ENCODE measurements around the gene UBE4B.

UBE4B gene

DNA sequence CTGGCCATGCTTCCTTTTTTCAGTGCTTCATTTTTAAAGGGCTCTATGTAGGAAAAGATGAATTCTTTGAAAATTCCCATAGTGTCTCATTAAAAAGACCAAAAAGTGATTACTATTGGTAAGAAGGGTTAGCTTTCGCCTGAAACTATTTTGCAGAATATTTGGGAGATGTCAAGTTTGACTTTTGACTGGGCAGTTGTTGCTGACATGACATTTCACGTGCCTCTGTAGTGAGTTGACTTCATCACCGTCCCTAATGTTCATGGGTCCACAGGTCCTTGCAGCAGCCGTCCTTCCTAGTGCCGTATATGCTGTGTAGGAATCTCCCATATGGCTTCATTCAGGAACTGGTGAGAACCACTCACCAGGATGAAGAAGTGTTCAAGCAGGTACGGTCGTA lies 88.9 kb downstream of the UBE4B start:
- no peak for DNase-seq

DNA sequence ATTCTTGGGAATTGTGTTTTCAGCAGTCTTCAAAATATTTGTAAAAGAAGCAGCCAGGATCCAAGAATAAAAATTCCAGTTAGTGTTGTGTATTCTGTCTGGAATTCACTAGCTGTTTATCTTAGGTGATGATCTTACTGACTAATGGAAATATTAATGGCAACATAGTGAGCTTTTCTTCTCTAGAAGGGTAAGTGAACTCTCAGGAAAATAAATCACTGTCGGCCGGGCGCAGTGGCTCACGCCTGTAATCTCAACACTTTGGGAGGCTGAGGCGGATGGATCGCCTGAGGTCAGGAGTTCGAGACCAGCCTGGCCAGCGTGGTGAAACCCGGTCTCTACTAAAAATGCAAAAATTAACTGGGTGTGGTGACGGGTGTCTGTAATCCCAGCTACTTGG lies 90.2 kb downstream of the UBE4B start:
- no peak for DNase-seq

- DNase-seq: no peak
Observed at GRCh38 chr1:10128101-10128765, 95.5 kb downstream of the UBE4B start.

- no peak for DNase-seq
Observed at GRCh38 chr1:10132316-10132715, 99.6 kb downstream of the UBE4B start.

DNA sequence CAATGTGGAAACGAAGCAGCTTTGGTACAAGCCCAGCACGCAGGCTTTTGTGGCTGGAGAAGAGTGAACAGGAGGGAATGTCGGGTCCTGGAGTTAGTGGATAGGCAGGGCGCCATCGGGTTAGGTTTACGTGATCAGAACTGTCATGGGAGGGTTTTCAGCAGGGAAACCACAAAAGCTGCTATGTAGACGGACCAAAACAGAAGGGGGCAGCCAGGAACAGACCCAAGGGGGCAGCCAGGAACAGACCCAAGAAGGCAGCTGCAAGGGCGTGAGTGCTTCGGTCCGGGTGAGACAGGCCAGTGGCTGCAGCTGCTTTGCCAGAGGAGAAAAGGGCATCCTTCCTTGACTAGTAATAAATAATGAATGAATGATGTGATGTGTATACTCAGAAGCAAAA lies 100.1 kb downstream of the UBE4B start:
- no peak for DNase-seq

DNA sequence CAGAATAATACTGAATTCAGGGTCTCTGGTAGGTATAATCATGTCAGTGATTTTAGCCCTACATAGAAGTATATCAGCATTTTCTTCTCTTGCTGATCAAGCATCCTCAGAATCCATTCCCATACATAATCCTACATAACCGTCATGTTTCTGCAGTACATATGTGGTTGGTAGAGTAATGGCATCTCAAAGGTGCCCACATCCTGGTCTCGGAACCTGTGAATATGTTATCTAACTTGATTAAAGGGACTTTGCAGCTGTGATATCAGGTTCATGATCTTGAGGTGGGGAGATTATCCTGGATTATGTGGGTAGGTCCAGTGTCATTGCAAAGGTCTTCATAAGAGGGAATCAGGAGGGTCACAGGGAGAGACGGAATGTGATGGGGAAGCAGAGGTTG lies 108.2 kb downstream of the UBE4B start:
- DNase-seq: no peak

- no peak for DNase-seq
Observed at GRCh38 chr1:10143961-10144485, 111.3 kb downstream of the UBE4B start.

DNA sequence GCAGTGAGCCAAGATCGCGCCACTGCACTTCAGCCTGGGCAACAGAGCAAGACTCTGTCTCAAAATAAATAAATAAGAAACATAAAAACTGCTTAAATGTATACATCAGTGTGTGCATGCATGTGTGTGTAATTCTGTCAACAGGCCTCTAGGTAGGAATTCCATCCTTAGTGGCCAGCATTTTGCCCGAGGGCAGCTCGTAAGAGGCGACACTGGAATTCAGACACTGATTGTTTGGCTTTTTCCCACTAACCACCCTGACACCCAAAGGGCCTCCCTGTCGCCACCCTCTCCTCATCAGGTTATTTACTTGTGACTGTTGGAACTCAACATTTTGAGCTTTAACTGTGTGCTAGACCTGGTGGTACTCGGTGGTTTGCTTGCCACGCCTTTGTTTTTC lies 113.6 kb downstream of the UBE4B start:
- no peak for DNase-seq

GRCh38 chr1:10149231-10149630 lies 116.5 kb downstream of the UBE4B start:
- no peak for DNase-seq

DNA sequence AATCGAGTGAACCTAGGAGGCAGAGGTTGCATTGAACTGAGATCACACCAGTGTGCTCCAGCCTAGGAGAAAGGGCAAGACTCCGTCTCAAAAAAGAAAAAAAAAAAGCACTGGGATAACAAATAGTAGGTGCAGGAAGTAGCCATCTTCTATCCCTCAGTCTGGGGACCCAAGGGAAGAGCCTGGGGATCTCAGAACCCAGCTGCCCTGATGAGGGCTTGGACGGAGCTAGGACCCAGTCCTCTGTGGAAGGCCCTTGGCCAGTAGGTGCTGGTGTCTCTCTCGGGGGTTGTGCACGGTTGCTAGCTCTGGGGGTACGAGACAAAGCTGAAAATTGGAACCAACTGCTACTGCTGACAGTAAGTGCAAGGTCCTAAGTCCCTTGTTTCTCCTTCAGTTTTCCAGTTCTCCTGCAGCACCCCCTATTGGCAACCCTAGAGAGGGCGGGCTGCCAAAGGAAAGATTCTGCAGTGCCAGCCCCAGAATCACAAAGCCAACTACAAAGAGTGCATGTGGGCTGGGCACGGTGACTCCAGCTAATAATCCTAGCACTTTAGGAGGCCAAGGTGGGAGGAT lies 120.0 kb downstream of the UBE4B start:
- DNase-seq: peak in 1 of 2 donors; percentile 12

- DNase-seq: no peak
Observed at GRCh38 chr1:10155087-10155712, 122.4 kb downstream of the UBE4B start.

DNA sequence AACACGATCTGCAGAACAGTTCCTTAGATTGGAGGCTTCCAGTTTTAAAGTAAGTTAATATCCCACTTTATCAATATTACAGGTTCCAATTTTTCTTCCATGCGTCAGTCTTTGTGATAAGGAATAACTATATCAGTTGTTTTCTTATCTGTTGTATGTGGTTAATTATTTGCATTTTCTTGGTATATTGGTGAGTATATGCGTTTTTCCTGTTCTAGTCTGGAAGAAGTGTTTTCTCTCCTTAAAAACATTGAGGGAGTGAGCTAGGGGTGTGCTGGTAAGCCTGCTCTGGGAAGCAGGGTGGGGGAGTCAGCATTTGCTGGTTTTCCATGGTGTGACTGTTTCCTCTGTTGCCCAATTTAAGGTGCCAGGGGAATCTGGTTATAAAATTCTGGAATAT lies 127.4 kb downstream of the UBE4B start:
- no peak for DNase-seq

DNA sequence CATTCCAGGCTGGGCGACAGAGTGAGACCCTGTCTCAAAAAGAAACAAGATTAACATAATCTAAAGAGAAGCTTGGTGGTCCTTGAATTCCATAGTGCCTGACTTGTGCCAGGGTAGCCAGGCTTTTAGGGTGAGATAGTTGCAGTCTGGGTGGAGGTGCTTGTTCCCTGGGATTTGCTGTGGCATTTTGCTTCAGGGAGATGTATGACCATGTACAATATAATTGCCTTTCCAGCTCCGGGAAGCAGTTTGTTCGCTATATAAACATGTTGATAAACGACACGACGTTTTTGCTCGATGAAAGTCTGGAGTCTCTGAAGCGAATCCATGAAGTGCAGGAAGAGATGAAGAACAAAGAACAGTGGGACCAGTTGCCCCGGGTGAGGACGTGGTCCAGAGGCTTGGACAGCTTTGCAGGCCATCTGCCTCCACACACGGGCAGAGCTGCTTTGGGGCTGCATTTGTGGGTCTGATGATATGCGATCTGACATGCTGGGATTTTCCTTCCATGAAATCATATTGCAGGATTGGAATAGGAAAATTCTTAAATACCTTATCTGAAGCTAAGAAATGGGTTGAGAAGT lies 128.2 kb downstream of the UBE4B start:
- DNase-seq: no peak

GRCh38 chr1:10161541-10162290 lies 129.0 kb downstream of the UBE4B start:
- DNase-seq: no peak

GRCh38 chr1:10168912-10169514 lies 136.3 kb downstream of the UBE4B start:
- DNase-seq: no peak

DNA sequence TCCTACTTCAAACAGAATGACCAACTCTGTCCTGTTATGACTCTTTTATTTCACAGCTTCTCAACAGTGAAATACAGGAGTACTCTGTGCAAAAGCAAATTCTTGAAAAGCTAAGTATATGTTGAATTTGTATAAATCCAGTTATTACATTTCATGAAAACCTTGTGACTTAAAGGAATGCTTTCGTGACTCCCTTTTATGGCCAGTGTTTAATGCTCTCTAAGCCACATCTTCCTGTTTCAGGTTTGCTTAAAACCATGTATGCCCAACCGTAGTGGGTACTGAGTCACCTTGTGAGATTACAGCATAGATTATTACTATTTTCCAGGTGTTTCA lies 137.4 kb downstream of the UBE4B start:
- DNase-seq: no peak

- no peak for DNase-seq
Observed at GRCh38 chr1:10171105-10171767, 138.5 kb downstream of the UBE4B start.

DNA sequence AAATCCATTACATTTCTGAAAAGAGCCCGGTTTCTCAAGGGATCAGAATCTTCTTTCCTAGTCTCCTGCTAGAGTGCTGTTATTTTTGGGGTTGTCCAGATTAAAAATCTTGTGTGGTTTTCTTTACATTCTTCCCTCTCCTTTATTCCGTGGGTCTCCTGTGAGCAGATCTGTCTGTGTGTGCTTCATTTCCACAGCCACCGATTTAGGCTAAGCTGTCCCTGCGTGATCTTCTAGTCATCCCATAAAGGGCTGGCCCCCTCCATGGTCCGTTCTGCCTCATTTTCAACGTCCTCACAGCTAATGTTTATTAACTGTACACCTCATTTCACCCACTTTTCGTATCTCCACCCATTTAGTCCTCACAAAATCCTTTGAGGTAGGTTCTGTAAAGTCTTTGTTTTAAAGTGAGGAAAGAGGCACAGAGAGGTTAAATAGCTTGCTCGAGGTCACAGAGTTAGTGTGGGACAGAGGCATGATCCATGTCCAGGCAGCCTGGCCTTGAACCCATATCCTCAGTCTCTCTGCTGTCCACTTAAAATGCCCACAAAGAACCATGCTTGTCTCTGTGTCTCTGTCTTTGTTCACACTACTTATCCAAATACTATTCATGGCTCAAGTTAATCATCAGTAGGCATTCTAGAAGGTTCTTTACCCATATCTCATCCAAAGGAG lies 139.4 kb downstream of the UBE4B start:
- DNase-seq: no peak

- DNase-seq: no peak
Observed at GRCh38 chr1:10173582-10173981, 140.8 kb downstream of the UBE4B start.

- no peak for DNase-seq
Observed at GRCh38 chr1:10177876-10178275, 145.1 kb downstream of the UBE4B start.

DNA sequence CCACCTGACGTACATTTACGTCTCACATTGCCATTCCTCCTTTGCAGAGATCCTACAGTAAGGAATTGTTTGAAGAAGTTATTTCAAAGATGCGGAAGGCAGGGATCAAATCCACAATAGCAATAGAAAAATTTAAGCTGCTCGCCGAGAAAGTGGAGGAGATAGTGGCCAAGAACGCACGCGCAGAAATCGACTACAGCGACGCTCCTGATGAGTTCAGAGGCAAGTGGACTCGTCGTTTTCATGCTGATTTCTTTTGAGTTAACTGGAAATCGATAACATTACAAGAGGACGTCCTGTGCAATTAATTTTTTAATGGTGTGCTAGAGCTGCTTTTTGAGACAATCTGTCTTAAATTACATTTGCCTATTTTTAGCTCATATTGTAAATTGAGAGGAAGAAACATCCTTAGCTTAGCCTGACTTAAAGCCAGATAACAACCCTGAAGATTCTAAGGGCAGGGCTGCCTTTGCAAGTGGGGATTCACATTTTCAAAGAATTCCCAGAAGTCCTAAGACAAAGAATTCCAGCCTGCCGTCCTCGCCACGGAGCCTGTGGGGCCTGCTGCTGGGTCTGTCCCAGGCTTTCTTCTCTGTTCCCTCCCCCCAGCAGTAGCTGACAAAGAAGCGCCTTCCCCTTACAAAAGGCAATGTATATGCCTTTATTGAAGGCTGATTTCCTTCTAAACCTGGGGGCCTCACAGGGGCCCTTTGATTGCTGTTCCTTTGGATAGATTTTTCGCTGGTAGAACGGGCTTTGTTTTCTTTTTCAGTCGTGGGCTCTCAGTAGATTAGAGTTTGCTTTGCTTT lies 146.0 kb downstream of the UBE4B start:
- no peak for DNase-seq

All from activated CD4-positive, alpha-beta T cell treated with anti-CD3 and anti-CD28 coated beads for 4 hours (primary cell).